Vagina (tissue), 2 donors: ENCODE data around the gene ATXN2L. TPM values are rescaled to one million over a fixed set of nuclear protein-coding genes. Genes with fewer than 3 reads are reported as not detected.

ENCODE experiments used
- DNase-seq, 2 donors: peaks; one replicate each; pipeline ENCODE4 v3.0.0-alpha.2; 2017; ENCODE audit errors: extremely low spot score in 2 of 2
- H3K27ac ChIP-seq: fragments of 200-600 bp; sonication (generic); one replicate; pipeline ENCODE4 v1.5.1; 2019
- H3K27me3 ChIP-seq: fragments of 200-600 bp; sonication (generic); one replicate; pipeline ENCODE4 v1.5.1; 2019
- H3K36me3 ChIP-seq, 2 donors: fragments of 200-600 bp; sonication (generic); one replicate each; pipeline ENCODE4 v1.5.1; 2017 to 2019
- H3K4me1 ChIP-seq: fragments of 200-600 bp; sonication (generic); one replicate; pipeline ENCODE4 v1.5.1; 2019
- H3K4me3 ChIP-seq, 2 donors: fragments of 200-600 bp; sonication (generic); 1 replicate in 1 of 2; 2 replicates in 1 of 2; pipeline ENCODE4 v1.5.1; 2016 to 2019
- H3K9me3 ChIP-seq: fragments of 200-600 bp; sonication (generic); one replicate; pipeline ENCODE4 v1.5.1; 2019
- POLR2A ChIP-seq, 2 donors: fragments of 450-650 bp; IDR thresholded peaks; one replicate each; pipeline ENCODE4 v1.6.1; 2017; ENCODE audit warnings: antibody characterized with exemption in 2 of 2, mild to moderate bottlenecking in 2 of 2, moderate library complexity in 2 of 2
- POLR2AphosphoS5 ChIP-seq, 2 donors: sonication (generic); formaldehyde crosslinking; IDR thresholded peaks; one replicate each; pipeline ENCODE4 v1.9.0; 2017; ENCODE audit warnings: antibody characterized with exemption in 2 of 2, mild to moderate bottlenecking in 2 of 2, low read depth in 1 of 2; ENCODE audit not compliant: insufficient read depth in 1 of 2
- intact Hi-C: fragments of 100-400 bp; cut with DNase I; formaldehyde crosslinking; loops from one replicate; pipeline ENCODE4 v1.15.1; 2023
- total RNA-seq: library from RNA; depleted of rRNA; stranded (reverse); fragments of >200 nt; gene quantifications from one replicate; pipeline ENCODE4 v1.2.3, GENCODE V29; 2016
- TF ChIP-seq, protein P1 (sequence below), 3 experiments: fragments of 450-650 bp in 2 of 3; fragments of 200-600 bp in 1 of 3; sonication (generic) in 1 of 3; IDR thresholded peaks; one replicate each; pipeline ENCODE4 v1.5.1; 2017 to 2019; ENCODE audit warnings: antibody characterized with exemption in 3 of 3, mild to moderate bottlenecking in 2 of 3, moderate library complexity in 2 of 3

ATXN2L gene
- total RNA-seq, 1 donor from 2014 or later, result 76.4 TPM

DNA sequence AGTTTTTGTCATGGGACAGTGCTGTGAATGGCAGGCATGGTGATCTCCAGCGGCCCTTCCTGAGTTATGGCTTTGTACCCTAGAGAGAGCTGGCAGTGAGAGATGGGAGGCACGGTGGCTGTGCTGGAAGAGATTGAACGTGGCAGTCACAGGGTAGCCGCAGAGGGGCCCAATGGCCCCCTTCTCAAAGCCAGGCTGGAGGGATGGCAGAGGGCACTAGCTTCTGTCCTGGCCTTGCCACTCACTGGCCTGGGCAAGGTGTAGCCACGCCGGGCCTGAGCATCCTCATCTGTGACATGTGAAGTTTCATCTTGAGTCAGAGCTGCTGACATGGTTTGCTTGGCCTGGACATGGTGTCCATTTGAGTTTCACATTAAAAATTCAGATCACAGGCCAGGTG, 51.6 kb downstream of the ATXN2L start:
- TF ChIP-seq, protein P1, sequence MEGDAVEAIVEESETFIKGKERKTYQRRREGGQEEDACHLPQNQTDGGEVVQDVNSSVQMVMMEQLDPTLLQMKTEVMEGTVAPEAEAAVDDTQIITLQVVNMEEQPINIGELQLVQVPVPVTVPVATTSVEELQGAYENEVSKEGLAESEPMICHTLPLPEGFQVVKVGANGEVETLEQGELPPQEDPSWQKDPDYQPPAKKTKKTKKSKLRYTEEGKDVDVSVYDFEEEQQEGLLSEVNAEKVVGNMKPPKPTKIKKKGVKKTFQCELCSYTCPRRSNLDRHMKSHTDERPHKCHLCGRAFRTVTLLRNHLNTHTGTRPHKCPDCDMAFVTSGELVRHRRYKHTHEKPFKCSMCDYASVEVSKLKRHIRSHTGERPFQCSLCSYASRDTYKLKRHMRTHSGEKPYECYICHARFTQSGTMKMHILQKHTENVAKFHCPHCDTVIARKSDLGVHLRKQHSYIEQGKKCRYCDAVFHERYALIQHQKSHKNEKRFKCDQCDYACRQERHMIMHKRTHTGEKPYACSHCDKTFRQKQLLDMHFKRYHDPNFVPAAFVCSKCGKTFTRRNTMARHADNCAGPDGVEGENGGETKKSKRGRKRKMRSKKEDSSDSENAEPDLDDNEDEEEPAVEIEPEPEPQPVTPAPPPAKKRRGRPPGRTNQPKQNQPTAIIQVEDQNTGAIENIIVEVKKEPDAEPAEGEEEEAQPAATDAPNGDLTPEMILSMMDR (IDR thresholded peaks at IDR 0.05), result no peak
- TF ChIP-seq POLR2AphosphoS5 (IDR thresholded peaks at IDR 0.05; ENCODE audit: insufficient read depth in 1 of 2, low read depth in 1 of 2), result no peak
- TF ChIP-seq POLR2A (IDR thresholded peaks at IDR 0.05), result no peak
- H3K36me3 ChIP-seq, result peaks cover 0 to 40% of the 10 kb centered on the region in 2 donors
- H3K27ac ChIP-seq, result no peak overlapping the region
- intact Hi-C loops, result no loop called here
- no peaks in the 10 kb centered on the region for H3K27me3 ChIP-seq
- no peak overlapping the region for H3K4me3 ChIP-seq
- peaks cover 7% of the 10 kb centered on the region for H3K4me1 ChIP-seq
- DNase-seq, result no peak
- no peaks in the 10 kb centered on the region for H3K9me3 ChIP-seq

DNA sequence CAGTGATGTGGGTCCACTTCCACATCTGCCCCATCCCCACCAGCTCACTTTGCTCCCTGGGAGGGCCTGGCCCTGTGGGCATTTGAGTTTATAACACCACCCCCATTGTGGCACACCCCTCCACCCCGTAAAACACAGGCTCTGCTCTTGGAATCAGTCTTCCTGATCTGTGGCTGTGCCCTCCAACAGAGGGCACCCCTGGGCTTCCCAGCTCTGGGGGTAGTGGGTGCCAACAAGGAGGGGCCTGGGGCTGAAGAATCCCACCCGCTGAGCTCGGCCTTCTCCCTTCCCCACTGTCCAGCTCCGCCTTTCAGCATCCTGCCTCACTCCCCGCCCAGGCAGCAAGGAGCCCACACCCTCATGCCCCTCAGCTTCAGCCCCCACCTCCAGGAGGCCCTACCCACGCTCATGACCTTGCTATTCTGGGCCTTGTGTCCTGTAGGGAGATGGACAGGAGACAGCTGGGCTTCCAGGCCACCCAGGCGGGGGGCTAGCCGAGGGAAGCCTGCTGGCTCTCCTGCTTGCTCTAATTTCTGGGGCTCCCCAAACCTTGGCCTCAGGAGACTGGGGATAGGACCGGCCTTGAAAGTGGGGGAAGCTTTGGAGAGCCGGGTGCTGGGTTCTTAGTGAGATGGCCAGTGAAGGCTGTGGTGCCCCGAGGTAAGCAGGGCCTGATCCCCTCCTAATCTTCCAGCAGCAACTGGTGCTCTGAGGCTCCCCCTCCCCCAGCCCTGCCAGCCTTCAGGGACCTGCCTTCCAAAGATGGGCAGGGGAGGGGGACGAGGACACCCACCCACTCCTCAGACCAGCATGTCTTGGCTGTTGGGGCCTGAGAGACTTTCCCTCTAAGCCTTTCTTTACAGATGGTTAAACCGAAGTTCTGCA, 52.6 kb downstream of the ATXN2L start:
- TF ChIP-seq, protein P1 (IDR thresholded peaks at IDR 0.05), result no peak
- TF ChIP-seq POLR2A (IDR thresholded peaks at IDR 0.05) (no peak), POLR2AphosphoS5 (IDR thresholded peaks at IDR 0.05; ENCODE audit: insufficient read depth in 1 of 2, low read depth in 1 of 2) (no peak)
- Histone ChIP-seq H3K4me1 (peaks cover 14% of the 10 kb centered on the region), H3K36me3 (peaks cover 0 to 30% of the 10 kb centered on the region in 2 donors), H3K27me3 (no peaks in the 10 kb centered on the region), H3K27ac (no peak overlapping the region), H3K9me3 (no peaks in the 10 kb centered on the region), H3K4me3 (no peak overlapping the region)
- intact Hi-C loops, result no loop called here
- no peak for DNase-seq

DNA sequence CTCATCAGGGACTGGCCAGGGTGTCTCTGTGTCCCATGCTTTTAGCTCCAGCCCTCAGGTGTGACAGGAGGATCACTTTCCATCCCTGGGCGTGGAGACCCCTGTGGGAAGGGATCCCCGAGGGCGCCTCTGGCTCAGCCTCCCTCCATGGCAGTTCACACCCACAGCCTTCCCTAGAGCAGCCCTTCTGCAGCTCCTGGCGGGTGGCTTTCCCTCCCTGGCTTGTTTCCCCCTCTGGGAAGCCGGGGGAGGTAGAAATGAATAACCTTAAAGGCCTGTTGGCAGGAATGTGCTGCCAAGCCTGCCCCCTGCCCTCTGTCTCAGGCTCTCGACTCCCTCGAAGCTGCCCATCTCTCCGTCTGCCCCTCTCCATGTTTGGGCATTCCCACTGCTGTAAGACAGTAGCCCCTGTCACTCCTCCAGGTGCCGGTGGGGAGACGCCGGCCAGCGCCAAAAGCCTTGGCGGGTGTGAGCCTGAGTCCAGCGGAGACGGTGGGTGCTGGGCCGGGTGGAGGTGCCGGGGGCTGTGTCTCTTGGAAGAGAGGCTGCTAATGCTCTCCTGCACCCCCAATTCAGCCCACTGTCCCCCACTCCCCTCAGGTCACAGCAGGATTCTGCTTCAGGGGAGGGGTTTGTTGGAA, 53.3 kb downstream of the ATXN2L start:
- Histone ChIP-seq H3K27ac (no peak overlapping the region), H3K36me3 (peaks cover 0 to 23% of the 10 kb centered on the region in 2 donors), H3K4me1 (peaks cover 17% of the 10 kb centered on the region), H3K4me3 (no peak overlapping the region), H3K9me3 (no peaks in the 10 kb centered on the region), H3K27me3 (no peaks in the 10 kb centered on the region)
- DNase-seq, result no peak
- TF ChIP-seq POLR2AphosphoS5 (IDR thresholded peaks at IDR 0.05; ENCODE audit: insufficient read depth in 1 of 2, low read depth in 1 of 2) (no peak), POLR2A (IDR thresholded peaks at IDR 0.05) (no peak)
- TF ChIP-seq, protein P1 (IDR thresholded peaks at IDR 0.05), result no peak
- intact Hi-C loops, result no loop called here

- Histone ChIP-seq H3K27me3 (no peaks in the 10 kb centered on the region), H3K4me3 (no peak overlapping the region), H3K27ac (no peak overlapping the region), H3K36me3 (peaks cover 0 to 13% of the 10 kb centered on the region in 2 donors), H3K4me1 (peaks cover 17% of the 10 kb centered on the region), H3K9me3 (no peaks in the 10 kb centered on the region)
- intact Hi-C loops, result no loop called here
- no peak for DNase-seq
- TF ChIP-seq POLR2A (IDR thresholded peaks at IDR 0.05) (no peak), POLR2AphosphoS5 (IDR thresholded peaks at IDR 0.05; ENCODE audit: insufficient read depth in 1 of 2, low read depth in 1 of 2) (no peak)
- TF ChIP-seq, protein P1 (IDR thresholded peaks at IDR 0.05), result no peak
Measured at GRCh38 chr16:28876973-28877654, 54.3 kb downstream of the ATXN2L start.
